C4-2B (cell line): ENCODE measurements around the gene SHC1.

Experiments used
- ZFX ChIP-seq: fragments of 450-650 bp; IDR thresholded peaks from 2 replicates; pipeline ENCODE4 v1.6.1; 2017
- TF ChIP-seq, protein P1 (sequence below): fragments of 450-650 bp; conservative IDR thresholded peaks from 2 replicates; pipeline ENCODE4 v1.5.1; 2017; ENCODE audit warnings: mild to moderate bottlenecking

DNA sequence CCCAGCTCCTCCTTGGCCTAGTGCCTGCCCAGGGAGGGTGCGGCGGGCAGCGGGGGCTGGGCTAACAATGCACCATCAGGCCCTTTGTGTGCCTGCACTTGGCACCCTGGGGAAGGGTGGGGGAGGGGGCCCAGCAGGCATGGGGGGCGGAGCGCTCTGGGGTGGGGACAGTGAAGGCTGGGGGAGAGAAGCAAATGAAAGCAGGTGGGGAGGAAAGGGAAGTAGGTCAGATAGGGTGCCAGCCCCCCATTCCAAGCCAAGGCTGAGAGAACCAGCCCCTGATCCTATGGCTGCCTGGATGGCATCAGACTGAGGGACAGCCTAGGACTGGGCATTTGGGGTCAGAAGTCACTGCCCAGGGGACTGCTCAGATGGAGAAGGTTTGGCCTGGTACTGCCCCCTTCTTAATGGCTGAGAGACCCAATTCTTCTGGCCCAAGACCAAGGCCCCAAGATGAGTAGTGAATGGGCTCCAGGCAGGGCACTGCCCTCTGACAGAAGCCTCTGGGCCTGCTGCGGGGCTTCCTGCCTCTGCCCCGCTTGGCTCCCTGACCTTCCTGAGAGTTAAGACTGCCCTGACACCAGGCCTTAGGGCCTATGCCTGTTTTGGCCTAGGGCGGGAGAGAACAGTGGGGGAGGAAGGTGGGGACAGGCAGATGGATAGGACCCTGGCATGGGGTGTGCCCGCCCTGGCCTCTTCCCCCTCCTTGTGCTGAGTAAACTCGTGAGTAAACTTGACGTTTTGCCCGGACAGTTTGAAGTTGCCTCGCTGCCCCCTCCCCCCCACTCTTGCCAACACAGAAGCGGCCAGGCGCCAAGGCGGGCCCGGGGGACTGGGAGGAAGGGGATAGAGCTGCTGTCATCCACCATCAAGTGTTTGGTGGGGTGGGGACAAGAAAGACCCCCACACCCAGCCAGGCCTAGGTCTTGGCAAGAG, 34.8 kb upstream of the SHC1 start:
- TF ChIP-seq, protein P1, sequence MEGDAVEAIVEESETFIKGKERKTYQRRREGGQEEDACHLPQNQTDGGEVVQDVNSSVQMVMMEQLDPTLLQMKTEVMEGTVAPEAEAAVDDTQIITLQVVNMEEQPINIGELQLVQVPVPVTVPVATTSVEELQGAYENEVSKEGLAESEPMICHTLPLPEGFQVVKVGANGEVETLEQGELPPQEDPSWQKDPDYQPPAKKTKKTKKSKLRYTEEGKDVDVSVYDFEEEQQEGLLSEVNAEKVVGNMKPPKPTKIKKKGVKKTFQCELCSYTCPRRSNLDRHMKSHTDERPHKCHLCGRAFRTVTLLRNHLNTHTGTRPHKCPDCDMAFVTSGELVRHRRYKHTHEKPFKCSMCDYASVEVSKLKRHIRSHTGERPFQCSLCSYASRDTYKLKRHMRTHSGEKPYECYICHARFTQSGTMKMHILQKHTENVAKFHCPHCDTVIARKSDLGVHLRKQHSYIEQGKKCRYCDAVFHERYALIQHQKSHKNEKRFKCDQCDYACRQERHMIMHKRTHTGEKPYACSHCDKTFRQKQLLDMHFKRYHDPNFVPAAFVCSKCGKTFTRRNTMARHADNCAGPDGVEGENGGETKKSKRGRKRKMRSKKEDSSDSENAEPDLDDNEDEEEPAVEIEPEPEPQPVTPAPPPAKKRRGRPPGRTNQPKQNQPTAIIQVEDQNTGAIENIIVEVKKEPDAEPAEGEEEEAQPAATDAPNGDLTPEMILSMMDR = no peak
- peak; percentile 75 for TF ChIP-seq ZFX
